Effector memory CD8-positive, alpha-beta T cell (primary cell): ENCODE results near the gene GOLPH3L.
A peak's percentile ranks its signal among the peaks of the same experiment; 100 is the strongest.
"Not testable (repeated sequence)": the region's sequence is repeated elsewhere in the genome, so short reads cannot be mapped to it uniquely, and the experiment has no call there.

Source experiments
- ATAC-seq: fragments of 150-1000 bp; cut with Tn5 transposase; replicated peaks from 2 replicates; pipeline ENCODE4 v1.10.0; 2021; ENCODE audit warnings: mild to moderate bottlenecking, moderate library complexity
- DNase-seq, 3 experiments: peaks; one replicate each; pipeline ENCODE4 v3.0.0; 2021
- H3K27ac Mint-ChIP-seq, 2 donors: one replicate each; pipeline ENCODE4 v1.8.0; 2022; ENCODE audit warnings: mild to moderate bottlenecking in 2 of 2, mixed read lengths in 2 of 2, moderate library complexity in 2 of 2
- H3K27me3 Mint-ChIP-seq, 2 donors: one replicate each; pipeline ENCODE4 v1.8.0; 2022; ENCODE audit warnings: mixed read lengths in 2 of 2
- H3K36me3 Mint-ChIP-seq: one replicate; pipeline ENCODE4 v1.8.0; 2022; ENCODE audit warnings: mild to moderate bottlenecking, moderate library complexity, mixed read lengths; ENCODE audit not compliant: insufficient read depth
- H3K4me1 Mint-ChIP-seq, 2 donors: one replicate each; pipeline ENCODE4 v1.8.0; 2022; ENCODE audit warnings: low read depth in 2 of 2, mixed read lengths in 2 of 2
- H3K4me3 Mint-ChIP-seq, 2 donors: one replicate each; pipeline ENCODE4 v1.8.0; 2022; ENCODE audit warnings: mild to moderate bottlenecking in 2 of 2, mixed read lengths in 2 of 2, moderate library complexity in 2 of 2
- H3K9me3 Mint-ChIP-seq, 2 donors: one replicate each; pipeline ENCODE4 v1.8.0; 2022; ENCODE audit warnings: mixed read lengths in 2 of 2

GOLPH3L gene

GRCh38 chr1:150598346-150598745 lies 98.6 kb downstream of the GOLPH3L start:
- not testable (repeated sequence) for H3K9me3 Mint-ChIP-seq, DNase-seq, H3K27me3 Mint-ChIP-seq, H3K4me3 Mint-ChIP-seq, ATAC-seq, H3K27ac Mint-ChIP-seq
- H3K4me1 Mint-ChIP-seq = peaks cover 16 to 17% of the 10 kb centered on the region in 2 donors
- H3K36me3 Mint-ChIP-seq = peaks cover 17% of the 10 kb centered on the region

GRCh38 chr1:150596976-150597375 lies 100.0 kb downstream of the GOLPH3L start:
- Mint-ChIP-seq H3K9me3 (no peaks in the 10 kb centered on the region), H3K27ac (peak overlapping the region in 1 of 2 donors; percentile 69), H3K36me3 (peaks cover 17% of the 10 kb centered on the region), H3K4me3 (peak overlapping the region in 1 of 2 donors; percentile 56), H3K4me1 (peaks cover 15 to 16% of the 10 kb centered on the region in 2 donors), H3K27me3 (no peaks in the 10 kb centered on the region)
- ATAC-seq (no peak), DNase-seq (no peak)
